Measurements from ENCODE around the gene WDR47.
"Not testable (repeated sequence)": the region's sequence is repeated elsewhere in the genome, so short reads cannot be mapped to it uniquely, and the experiment has no call there.

WDR47 gene

GRCh38 chr1:109041621-109042468, at the start of gene WDR47:
Gene WDR47, minus strand, starts transcription at chr1:109042102. Its CDS starts 18,590 bp downstream, at chr1:109023512.
- DNase-seq, result peak; percentile 92

- DNase-seq, result peak; percentile 36
Measured at GRCh38 chr1:109091078-109091838, 49.4 kb upstream of the WDR47 start.

- peak; percentile 85 for DNase-seq
Measured at GRCh38 chr1:109090196-109091077, 48.5 kb upstream of the WDR47 start, which contains the start of gene TMEM167B. Gene TMEM167B, plus strand, starts transcription at chr1:109090764. Its CDS starts 109 bp downstream, at chr1:109090873.

- DNase-seq, result peak; percentile 16
Measured at GRCh38 chr1:109089242-109090015, 47.5 kb upstream of the WDR47 start.

- DNase-seq, result no peak
Measured at GRCh38 chr1:109084563-109085517, 42.9 kb upstream of the WDR47 start.

GRCh38 chr1:109083923-109084322, 42.0 kb upstream of the WDR47 start:
- DNase-seq, result peak; percentile 29

GRCh38 chr1:109083501-109083900, 41.6 kb upstream of the WDR47 start:
- no peak for DNase-seq

GRCh38 chr1:109080441-109081082, 38.7 kb upstream of the WDR47 start:
- no peak for DNase-seq

- DNase-seq, result no peak
Measured at GRCh38 chr1:109079240-109079622, 37.3 kb upstream of the WDR47 start.

- no peak for DNase-seq
Measured at GRCh38 chr1:109078317-109078716, 36.4 kb upstream of the WDR47 start.

- DNase-seq, result peak; percentile 79
Measured at GRCh38 chr1:109075531-109076490, 33.9 kb upstream of the WDR47 start, which contains the start of gene TAF13. Gene TAF13, minus strand, starts transcription at chr1:109076003. Its CDS starts 56 bp downstream, at chr1:109075947.

GRCh38 chr1:109069294-109069693, 27.4 kb upstream of the WDR47 start:
- DNase-seq, result no peak

- DNase-seq, result no peak
Measured at GRCh38 chr1:109067883-109068282, 26.0 kb upstream of the WDR47 start.

- no peak for DNase-seq
Measured at GRCh38 chr1:109065137-109065536, 23.2 kb upstream of the WDR47 start.

GRCh38 chr1:109061183-109061582, 19.3 kb upstream of the WDR47 start:
- no peak for DNase-seq

GRCh38 chr1:109060707-109061106, 18.8 kb upstream of the WDR47 start:
- DNase-seq, result no peak

- DNase-seq, result no peak
Measured at GRCh38 chr1:109059026-109059425, 17.1 kb upstream of the WDR47 start.

GRCh38 chr1:109056064-109056463, 14.2 kb upstream of the WDR47 start:
- DNase-seq, result no peak

GRCh38 chr1:109052145-109052544, 10.2 kb upstream of the WDR47 start:
- DNase-seq, result not testable (repeated sequence)
